NCI-H2227 (cell line): ENCODE results near the gene IGSF21.
"Not testable (repeated sequence)": the region's sequence is repeated elsewhere in the genome, so short reads cannot be mapped to it uniquely, and the experiment has no call there.

Experiments
- DNase-seq: peaks from one replicate; lab custom pipeline; 2025; ENCODE audit not compliant: unreplicated experiment; lab: John Stamatoyannopoulos, UW

Gene IGSF21

DNA sequence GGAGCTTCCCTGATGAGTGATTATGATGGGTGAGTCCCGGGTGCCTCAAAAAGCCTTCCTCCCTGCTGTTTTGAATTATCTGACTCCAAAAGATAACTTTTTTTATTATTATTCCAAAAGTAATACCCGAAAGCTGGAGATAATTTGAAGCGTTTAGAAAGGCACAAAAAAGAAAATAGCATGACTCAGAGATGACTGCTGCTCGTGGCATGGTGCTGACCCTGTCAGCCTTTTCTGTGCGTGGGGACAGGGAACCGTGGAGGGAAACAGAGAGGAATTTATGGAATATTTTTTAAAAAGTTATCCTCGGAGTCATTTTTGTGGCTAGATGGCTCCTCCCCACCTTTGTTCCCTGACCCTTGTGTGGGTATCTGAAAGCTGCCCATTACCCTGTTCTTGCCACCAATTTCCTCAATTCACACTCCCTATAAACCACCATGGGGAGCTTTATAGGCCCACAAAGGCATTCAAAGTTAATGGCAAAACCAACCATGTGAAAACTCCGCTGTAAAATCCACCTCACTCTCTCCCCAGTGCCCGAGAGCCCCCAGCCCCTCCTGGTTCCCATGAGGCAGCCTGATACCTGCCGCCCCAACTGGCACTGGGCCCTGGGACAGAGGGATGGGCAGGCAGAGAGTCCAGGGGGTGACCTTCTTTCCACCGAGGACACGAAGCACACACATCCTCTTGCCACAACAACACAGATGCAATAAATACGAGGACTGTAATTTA is 37.5 kb downstream of the IGSF21 start:
- DNase-seq, result no peak

DNA sequence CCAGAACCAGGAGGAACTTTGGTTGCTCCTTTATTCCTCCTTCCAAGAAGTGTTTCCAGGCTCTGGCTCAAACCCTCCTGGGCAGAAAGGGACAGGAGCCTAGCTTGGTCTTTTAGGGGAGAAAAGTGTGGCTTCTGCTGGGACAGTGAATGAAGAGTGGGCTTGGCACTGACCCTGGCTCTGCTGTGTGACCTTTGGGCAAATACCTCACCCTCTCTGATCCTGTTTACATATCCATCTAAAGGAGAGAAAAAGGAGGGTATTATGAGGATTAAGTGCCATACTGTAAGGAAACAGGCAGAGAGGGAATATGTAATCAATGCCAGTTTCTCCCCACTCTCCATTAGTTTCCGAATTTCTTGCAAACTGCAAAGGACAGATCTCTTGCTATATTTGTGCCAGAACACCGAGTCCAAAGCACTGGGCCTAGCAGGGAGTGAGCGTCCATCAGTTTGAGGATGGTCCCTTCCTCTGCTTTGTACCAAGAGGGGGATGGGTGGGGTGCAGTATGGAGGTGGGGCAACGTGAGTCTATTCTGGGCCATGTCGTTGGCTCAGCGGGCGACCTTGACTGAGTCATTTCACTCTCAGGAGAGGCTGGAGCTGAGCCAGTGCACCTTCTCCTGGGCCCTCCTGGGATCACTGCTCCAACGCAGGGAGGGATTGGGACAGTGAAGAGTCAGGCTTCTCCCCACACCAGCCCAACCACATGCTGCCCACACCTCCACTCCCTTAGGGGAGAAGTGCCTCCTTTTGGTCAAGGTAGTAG is 38.4 kb downstream of the IGSF21 start:
- DNase-seq, result no peak

DNA sequence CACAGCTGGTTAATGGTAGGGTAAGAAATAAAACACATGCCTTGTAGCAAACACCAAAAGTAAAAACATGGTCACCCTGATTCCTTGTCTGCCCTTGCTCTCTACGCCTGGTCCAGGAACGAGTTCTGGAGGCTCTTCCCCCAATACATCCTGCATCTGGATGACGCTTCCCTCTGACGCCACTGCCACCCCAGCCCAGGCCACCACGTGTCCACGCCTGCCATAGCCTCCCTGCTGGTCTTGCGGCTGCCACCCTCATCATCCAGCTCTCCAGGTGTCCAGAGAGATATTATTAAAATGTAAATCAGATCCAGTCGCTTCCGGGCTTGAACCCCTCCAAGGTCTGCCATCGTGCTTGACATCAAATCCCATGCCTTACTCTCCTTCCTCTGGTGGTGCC is 39.3 kb downstream of the IGSF21 start:
- no peak for DNase-seq

DNA sequence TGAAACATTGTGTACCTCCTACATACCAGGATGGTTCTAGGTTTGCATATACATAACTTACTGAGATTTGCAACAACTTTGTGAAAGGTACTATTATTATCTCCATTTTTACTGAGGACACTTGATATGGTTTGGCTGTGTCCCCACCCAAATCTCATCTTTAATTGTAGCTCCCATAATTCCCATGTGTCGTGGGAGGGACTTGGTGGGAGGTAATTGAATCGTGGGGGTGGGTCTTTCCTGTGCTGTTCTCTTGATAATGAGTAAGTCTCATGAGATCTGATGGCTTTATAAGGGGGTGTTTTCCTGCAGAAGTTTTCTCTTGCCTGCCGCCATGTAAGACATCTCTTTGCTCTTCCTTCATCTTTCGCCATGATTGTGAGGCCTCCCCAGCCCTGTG is 40.1 kb downstream of the IGSF21 start:
- DNase-seq, result no peak

DNA sequence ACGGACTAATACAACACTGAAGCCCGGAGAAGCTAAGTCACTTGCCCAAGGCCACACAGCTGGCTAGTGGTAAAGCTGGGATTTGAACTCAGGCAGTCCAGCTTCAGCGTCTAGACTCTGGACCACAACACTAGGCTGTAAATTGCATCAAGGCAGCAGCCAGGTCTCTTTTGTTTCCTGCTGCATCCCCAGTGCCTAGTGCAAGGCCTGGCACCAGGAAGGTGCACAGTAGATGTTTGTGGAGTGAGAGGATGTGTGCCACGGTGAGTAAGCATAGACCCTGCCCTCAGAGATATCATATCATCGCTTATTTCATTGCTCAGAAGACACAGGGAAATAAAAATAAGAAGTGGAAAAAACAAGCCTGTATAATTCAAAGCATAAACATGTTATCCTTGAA is 40.9 kb downstream of the IGSF21 start:
- DNase-seq, result no peak

DNA sequence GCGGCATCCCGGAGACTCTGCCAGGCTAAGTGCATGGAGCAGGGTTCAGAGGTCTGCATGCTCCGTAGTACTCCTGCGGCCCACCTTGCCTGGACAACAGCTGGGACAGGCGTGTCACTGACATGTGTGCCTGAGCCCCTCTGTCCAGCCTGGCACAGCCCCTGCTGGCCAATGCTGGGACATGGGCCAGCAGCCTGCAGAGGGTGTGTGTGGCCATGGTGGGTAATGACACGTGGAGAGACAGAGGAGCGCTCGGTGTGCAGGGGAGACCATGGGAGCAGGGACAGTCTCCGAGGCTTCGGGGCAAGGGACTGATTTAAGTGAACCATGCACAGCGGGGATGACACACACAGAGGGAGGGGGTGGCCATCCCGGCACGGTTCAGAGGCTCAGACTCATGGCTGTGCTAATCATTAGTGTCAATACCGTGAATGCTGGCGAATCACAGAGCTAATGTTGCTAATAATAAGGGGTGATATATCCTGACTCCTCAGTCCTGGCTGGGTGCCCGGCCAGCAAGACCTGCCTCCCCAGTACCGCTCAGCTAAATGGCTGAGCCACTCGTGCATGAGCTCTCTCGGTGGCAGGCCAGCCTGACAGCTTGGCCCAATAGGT is 41.5 kb downstream of the IGSF21 start:
- peak; percentile 57 for DNase-seq

DNA sequence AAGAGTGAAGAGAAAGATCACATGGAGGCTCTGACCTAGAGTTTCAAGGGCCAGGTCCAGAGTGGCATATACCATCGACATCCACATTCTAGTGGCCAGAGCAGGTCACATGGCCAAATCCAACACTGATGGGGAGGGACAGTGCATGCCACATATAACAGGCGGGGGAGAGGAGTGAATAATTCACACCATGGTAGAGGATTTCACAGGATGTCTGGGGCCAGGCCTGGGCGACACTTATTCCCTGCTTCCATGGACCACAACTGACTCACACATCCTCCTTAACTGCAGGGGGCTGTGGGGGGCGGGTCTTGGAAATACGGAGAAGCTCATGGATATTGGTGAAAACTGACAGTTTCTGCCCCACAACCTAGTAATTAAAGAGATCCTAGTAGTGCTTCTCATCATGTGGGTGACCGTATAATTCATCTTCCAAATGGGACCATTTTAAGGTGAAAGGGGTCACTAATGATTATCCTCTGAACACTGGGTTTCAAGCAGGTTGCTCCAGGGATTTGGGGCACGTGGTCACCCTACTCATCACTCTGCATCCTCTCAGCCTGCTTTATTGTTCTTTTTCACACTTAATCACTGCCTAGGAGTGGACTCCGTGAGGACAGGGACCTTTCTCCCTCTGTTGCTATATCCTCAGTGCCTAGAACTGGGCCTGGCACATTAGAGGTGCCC is 44.0 kb downstream of the IGSF21 start:
- peak; percentile 76 for DNase-seq

DNA sequence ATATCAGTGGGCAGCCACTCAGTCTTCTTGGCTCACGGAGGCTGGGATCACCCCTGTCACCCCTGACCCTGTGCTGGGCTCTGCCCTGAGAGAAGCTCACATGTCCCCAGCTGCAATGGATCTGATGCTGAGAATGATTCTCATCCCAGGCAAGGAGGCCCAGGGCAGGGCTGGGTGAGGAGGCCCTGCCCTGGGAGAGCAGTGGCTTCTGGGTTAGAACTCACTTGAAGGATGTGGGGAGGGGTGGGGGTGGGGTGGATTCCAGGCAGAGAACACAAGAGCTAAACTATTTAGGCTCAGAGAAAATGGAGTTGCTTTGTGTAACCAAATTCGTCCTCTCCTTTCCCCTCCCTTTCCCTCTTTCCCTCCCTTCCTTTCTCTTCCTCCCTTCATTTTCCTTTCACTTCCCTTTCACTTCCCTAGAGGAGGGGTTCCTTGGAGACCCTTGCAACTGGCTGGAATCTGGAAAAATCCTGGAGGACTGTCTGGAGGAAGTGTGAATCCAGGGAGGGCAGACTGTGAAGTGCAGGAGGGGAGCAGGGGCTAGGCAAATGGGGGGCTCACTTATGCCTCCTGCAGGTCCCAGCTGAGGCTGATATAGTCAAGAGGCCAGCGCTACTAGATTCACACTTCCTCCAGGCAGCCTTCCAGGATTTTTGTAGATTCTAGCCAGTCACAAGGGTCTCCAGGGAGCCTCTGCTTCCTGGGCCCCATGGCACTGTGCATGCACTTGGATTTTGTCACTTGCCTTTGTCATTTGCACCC is 47.0 kb downstream of the IGSF21 start:
- DNase-seq, result no peak

DNA sequence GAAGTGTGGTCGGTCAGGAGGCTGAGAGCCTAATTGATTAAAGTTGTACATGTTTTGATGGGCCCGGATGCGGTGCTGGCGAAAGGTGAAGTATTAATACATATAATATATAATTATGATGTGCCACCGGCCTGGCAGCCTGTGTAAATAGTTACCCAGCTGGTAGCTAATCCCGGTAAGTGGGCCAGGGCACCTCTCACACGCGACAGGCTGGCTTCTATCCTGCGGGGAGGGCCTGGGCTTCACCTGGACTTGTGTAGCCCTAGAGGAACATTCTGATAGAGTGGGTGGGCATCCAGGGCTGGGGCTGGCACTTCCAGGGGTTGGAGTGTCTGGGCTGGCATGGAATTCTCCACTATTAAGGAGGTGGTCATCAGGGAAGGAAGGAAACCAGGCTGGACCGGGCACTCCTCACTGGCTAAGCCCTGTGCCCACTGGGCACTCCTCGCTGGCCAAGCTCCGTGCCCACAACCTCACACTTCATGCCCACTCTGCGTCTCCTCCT is 48.3 kb downstream of the IGSF21 start:
- DNase-seq, result no peak

DNA sequence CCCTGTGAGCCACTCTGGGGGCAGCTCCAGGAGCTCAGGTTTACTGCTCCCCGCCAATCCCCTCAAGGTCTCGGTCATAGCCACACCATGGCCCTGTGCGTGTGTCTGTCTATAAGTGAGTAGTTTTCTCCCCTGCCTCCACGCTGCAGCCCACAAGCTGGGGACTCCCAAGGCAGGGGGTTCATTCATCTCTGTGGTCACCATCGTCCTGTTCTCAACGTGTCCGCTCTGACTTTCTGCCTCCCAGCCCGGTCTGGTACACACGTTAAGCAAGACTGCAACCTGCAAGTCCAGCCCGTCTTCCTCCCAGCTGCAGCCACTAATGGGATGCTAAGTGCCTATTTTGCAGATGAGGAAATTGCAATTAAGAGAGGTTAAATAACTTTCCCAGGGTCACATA is 49.8 kb downstream of the IGSF21 start:
- DNase-seq, result no peak

DNA sequence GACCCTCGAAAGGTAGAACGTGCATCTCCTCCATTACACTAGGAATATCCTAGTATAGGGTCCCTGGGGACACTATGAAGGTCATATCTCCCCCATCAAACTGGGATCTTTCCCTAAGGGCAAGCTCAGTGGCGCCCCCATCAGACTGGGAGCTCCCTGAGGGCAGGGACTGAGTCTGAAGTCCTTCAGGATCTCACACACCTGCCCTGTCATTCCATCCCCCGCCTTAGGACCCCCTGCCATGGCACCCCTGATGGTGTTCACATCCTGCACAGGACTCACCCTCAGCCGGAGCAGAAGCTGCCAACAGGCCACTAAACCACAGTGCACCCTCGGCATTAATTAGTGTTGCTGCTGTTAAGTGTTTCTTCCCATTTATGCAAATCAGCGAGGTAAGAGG is 50.4 kb downstream of the IGSF21 start:
- DNase-seq, result no peak

DNA sequence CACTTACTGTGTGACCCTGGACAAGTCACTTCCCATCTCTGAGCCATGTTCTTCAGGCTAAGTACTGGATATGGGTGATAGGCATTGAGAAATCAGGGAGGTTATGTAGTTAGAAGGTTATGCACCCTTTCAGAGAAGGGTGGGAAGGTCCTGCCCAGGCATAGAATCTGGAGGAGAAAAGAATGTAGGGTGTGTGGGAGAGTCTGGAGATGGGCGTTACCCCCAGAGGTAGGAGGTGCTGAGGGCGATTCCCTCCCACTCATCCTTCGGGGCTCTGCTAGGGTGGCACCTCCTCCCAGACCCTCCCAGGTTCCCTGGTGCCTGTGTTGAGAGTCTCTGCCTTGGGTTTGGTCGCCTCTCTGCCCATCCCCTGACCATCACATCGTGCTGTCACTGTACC is 51.1 kb downstream of the IGSF21 start:
- no peak for DNase-seq

DNA sequence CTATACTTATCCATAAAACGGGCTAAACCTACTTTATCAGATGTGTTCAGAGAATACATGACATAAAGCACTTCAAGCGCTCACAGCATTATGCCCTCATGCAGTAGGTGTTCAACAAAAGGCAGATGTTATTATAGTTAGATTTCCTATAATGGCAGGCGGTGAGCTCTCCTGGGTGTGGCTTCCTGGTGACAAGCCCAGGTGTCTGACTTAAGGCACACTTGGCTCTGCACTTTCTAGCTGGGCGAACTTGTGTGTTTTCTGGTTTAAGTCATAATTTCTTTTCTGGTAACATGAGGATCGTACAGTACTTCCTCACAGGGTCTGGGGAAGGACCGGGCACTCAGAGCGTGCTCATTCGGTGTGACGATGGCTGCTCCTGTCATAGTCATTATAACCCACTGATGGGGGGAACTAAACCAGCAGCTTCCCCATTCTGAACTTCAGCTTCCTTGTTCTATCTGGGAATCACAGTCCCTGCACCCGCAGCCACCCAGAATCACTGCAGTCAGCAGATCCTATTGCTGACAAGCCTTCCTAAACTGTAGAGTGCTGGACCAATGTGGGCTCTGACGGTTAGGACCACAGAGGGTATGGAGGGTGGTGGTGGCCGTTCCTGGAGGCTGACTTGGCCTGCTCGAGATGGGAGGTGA is 52.8 kb downstream of the IGSF21 start:
- no peak for DNase-seq

DNA sequence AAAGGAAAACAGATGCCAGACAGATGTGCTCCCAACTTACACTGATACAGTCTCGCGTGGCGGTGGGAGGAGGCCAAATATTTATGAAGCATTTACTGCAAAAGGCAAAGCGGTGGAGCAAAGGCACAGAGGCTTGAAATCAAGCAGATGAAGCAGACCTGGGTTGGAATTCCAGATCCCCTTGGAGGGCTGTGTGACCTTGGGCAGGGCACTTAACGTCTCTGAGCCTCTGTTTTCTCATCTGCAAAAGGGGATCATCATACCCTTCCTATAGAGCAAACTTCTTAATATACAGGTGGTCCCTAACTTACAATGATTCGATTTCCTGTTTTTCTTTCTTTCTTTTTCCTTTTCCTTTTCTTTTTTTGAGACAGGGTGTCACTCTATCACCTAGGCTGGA is 54.1 kb downstream of the IGSF21 start:
- DNase-seq, result no peak

DNA sequence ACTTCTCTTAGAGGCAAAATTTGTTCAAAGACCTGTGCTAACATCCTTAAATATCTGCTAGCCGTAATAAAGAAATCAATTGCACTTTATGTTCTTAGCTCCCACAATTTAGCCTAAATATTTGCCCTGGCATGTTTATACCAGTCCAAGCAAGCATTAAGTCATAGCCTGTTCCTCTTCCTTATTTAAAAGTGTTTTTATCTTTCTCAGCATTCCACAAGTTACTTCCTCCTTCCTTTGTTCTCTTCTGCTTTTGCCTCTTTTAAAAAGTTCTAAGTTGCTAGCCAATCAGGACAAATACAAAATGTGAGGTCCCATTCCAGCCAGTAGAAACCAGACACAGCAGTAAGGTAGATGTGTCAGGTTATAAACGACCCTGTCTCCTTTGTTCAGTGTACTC is 58.0 kb downstream of the IGSF21 start:
- not testable (repeated sequence) for DNase-seq

DNA sequence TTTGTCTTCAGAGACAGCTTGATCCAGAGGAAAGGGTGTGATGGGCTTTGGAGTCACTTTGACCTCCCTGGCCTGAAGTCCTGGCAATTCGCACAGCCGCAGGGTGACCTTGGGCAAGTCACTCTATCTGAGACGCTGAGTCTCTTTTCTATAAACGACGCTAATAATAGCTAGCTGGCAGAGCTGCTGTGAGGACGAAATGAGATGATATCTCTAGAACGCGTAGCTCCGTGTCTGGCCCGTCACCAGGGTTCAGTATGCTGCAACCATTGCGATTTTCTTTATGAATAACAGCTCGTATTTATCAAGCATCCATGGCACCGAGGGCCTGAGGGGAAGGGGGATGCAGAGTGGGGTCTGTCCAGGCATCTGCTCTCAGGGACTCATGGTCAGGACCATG is 58.7 kb downstream of the IGSF21 start:
- no peak for DNase-seq

DNA sequence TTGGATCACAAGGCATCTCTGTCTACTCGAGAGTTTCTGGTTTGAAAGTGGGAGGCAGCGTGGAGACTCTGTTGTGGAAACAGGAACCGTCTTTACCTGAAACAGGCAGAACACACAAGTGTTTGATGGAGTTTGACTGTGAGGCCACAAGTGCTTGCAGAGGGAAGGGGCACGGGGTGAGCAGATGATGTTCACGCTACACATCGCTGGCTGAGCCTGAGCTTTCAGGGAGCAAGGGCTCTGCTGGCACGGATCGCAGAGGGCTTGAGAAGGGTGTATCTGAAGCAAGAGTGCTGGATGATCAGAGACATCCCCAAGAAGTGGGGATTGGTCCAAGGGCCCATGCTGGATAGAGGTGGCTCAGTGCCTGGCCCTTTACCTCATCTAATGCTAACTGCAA is 59.3 kb downstream of the IGSF21 start:
- DNase-seq, result no peak

DNA sequence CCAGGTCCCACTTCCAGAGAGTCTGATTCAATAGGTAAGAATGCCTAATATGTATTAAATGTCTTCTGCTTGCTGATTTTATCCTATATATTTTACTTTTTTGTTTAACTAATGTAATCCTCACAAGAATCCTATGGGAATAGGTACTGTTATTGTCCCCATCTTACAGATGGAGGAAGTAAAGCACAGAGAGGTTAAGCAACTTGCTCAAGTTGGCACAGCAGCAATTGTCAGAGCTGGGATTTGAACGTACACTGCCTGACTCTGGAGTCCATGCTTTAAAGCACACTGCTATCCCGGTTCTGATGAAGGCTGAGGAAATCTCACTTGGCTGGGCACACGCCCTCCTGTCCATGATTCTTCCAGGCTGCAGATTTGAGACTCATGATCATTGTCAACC is 62.8 kb downstream of the IGSF21 start:
- DNase-seq, result no peak

DNA sequence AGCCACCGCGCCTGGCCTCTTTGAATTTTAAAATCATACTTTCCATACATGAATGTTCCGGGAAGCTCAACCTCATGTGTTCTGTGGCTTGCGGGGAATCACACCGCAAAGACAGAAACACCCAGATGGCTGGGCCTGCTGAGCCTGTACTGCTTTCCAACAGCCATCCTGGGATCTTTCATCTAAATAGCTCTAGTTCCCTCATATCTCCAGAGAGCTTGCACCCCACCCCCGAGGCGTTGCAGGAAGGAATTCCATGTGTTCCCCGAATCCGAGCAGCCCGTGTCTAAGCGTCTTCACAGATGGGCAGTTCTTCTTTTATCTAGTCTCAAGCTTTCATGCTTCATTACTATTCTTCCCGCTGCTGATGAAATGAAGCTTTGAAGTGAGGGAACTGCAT is 66.4 kb downstream of the IGSF21 start:
- DNase-seq, result no peak

DNA sequence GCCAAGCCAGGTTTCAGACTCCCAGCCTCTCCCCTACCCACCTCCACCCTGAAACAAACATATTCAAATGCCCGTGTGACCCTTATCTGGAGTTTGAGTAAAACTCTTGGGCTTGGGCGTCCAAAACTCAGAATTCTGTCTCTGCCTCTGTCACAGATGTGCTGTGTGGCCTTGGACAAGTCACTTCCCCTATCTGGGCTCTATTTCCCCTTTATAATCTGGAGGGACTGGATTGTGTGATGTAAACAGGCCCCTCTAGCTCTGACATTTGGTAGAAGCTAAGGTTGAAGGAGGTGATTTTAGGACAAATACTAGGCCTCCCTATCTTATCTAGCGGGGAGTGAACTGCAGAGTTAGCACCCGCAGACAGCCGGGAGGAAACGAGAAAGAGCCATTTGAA is 67.5 kb downstream of the IGSF21 start:
- DNase-seq, result no peak
